GM21786 (cell line): ENCODE results near the gene MUC15.

Experiments used
- ATAC-seq: cut with Tn5 transposase; IDR thresholded peaks from one replicate; pipeline ENCODE4 v1.9.1; 2021; ENCODE audit not compliant: unreplicated experiment

The MUC15 gene

DNA sequence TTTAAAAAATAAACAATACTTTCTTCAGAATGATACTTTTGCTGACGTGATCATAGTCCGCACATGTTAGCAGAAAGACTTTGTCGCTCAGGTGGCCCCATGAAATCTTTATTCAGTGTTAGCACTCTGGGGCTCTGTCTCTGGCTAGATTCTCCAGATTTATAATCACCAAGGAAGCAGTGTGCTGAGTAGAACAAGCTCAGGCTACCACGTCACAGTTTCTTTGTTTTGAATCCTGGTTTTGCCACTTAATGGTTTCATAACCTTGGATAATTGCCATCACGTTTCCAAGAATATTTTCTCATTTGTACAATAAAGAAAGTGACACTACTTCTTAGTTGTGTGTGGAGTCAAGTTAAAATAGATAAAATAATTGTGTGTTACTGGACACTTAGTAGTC is 3.9 kb upstream of the MUC15 start:
- ATAC-seq, result no peak

DNA sequence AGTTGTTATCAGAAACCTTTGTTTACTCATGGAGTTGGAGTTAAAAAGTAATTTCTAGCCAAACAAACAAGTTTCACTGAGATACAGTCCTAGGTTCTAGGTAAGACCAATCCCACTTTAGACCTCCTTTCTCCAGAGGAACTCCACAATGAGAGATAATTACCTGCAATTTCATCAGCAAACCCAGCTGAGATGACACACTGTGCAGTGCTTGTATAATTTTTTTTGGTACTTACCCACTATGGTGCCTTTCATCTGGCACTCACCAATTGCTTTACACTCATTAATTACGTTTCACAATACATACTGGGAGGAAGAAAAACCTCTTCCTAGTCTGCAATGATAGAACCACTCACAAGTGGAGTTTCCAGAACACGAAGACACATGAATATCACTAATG is 1.8 kb upstream of the MUC15 start:
- ATAC-seq, result no peak

DNA sequence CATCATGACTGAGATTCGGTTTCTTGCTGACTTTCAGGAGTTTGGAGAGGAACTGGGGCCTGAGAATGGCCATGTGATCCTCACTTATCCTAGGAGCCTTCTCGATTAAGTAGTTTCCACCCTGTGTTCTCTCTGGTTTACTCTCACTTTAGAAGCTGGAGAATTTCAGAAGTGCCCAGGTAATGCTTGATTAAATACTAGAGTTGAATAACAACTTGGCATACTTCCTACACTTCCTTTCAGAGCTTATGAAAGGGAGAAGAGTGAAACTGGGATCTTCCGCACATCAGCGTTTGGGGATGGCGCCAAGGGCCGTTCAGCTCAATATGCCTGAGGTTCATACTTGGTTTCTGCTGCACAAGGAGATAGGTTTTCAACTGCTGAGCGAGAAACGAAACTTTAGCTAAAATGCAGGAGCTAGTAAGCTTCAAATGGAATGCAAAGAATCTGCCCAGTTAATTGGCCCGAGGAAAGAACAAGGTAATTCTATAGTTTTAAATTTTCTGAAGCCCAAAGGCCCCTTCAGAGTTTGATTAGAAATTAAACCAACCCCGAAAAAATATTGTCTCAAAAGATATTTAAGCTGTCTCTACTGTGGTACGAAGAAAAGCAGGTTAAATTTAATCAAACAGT is 823 bp upstream of the MUC15 start:
- no peak for ATAC-seq

DNA sequence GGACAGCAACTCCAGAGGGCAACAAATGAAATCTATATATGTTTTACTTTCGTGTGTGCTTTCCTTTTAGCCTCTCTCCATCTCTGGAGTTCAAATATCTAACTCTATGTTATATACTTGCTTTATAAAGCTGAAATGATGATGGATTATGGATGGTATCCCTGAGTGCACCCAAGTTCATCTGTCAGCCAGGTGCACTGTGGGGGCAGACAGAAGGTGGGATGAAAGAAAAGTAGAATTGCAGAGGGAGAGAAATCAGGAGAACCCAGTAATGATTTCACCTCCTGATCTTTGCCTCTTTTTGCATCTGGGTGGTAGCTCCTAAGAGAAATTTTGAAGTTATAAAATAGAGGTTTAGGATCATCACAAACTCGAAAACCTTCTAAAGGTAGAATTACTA is 2.4 kb downstream of the MUC15 start:
- ATAC-seq, result no peak

DNA sequence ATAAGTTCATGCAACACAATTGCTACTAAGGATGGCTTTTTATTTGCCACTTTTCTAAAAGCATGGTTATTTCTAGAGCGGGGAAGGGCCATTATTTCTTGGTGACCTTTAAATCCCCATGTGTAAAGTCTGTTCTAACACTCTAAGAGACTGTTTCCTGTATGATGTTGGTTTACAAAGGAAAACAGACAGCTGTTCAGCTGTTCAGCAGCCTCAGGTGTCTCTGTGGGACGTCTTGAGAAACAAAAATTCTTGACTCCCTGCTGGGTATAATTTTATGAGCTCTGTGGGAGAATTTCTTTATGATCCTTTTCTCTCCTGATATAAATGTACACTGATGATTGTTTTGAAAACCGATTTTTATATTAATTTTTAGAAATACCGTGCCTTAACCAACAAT is 13.9 kb downstream of the MUC15 start:
- no peak for ATAC-seq

DNA sequence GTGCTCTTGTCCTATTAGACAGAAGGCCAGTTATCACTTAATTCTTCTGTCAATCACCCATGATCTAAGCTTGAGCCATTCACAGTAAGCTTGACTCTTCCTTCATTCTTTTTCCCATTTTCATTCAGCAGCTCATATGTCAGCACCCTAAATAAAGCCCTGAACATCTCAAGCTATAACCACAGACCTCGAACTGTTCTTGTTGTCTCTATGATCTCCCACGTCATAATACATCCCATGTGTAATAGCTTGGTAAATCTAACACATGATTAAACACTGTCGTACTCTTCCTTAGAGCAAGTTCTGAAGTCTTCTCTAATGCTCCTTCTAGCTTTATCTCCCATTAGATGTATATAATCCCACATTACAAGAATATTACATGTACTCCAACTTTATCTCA is 14.4 kb downstream of the MUC15 start:
- ATAC-seq, result no peak

DNA sequence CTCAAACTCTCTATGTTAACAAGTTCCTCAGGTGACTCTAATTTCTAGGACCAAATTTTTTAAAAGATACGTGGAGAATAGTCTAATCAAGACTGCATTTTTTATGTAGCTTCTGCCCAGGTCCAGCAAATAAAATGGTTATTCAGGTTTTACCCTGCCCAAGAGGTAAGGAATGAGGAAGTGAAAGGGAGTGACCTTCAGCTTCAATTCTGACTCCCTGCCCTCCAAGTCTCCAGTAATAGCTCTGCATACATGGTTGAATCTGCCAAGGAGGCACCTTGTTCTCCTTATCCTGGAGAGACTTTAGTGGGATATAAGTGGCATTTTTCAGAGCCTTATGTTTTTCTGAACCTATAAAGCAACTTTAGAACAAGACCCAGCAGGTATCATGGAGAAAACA is 15.5 kb downstream of the MUC15 start:
- no peak for ATAC-seq

DNA sequence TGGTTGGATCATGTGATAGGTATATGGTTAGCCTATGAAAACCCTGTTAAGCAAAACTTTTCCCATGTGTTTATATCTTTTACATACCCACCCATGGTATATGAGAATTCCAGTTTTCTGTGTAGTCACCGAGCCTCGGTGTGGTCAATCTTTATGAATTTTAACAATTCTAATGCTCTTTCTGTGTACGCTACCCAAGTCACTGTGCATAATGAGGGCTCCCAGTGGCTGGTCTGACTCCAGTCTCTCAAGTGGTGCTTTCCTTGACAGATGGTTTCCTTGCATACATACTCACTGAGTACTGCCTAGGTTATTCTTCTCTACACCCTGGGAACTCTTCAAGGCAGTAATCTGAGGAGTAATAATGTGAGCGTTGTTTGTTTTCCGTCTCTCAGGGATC is 17.6 kb downstream of the MUC15 start:
- no peak for ATAC-seq

DNA sequence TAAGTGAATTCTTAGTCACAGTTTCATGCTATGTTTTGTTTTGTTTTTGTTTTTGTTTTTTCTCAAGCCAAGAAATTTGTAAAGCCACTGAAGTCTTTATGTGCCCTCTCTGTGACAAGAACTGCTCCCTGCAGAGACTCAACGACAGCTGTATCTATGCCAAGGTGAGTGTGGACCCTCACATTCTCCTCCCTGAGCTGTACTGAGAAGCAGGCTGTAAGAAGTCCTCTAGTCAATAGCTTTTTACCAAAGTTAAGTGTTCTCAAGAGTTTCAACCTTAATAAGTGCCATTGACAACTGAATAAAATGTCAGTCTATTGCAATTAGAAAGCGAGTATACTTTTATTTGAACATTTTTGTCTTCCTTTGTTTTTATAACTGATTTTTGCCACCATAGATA is 18.9 kb downstream of the MUC15 start:
- no peak for ATAC-seq

DNA sequence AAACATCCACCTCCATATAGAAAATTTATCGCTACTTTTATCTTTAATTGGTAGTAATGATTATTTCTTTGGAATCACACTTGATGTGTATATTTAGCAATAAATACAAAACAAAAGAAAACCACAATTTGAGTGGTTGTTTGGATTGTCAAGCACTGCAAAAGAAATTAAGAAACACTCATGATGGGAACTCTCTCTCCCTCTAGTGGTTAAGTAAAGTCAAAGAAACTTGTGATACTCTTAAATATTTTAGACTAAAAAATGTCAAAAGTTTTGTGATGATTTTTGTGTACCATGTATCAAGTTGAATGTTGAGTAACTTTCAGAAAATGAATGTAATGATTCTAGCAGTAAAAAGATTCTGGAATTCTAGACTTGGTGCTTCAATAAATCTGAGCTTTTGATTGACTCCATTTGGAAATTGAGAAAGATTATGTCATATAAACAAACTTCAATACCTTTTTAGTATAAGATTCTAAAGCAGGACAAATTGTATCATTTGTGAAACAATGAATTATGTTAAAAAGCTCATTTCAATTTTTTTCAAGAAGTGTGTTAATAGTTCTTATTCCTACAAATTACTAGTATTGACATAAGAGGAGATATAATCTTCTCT is 20.8 kb downstream of the MUC15 start:
- no peak for ATAC-seq

DNA sequence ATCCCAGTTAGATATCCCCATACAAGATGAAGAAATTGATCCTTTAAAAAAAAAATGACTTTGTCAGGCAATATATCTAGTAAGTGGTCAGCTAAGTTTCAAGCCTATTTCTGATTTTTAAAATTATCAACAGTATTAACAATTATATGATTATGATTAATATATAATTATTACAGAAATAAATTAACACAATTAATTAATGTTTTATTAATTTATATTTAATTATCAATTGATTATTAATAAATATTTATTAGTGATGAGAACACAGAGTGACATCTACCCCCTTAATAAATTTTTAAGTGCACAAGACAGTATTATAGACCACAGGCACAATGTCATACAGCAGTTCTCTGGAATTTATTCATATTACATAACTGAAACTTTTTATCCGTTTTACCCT is 22.0 kb downstream of the MUC15 start:
- no peak for ATAC-seq

DNA sequence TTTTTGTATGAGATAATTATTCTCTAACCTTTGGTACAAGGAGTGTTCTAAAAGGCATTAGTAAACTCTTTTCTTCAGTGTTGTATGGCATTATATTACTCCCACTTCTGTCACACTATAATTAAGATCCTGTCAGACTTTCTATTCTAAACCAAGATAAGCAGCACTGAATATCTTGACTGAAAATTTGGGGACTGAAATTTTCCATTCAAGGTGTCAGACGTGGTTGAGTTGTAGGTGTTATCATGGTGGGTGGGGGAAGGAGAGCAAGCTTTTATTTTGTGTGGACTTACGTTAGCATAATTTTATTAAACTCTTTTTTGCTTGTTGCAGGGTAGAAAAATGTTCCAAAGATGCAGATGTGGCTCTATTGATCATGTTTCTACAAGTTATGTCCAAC is 22.9 kb downstream of the MUC15 start:
- ATAC-seq, result no peak

DNA sequence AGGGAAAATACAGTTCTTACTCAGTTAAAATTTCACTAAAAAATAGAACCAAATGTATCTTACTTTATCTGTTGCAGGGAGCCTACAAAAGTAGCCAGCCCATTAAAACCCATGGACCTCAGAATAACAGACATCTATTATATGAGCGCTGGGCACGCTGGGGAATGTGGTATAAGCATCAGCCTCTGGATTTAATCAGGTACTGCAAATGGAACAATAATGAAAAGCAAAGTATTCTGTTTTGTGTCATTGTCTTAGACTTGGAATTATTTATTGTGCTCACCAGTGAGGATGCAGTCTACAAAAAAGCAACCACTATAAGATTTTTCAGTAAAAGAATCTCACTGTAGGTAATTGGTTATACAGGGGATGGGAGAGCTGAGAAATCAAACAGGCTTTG is 30.2 kb downstream of the MUC15 start:
- ATAC-seq, result no peak

DNA sequence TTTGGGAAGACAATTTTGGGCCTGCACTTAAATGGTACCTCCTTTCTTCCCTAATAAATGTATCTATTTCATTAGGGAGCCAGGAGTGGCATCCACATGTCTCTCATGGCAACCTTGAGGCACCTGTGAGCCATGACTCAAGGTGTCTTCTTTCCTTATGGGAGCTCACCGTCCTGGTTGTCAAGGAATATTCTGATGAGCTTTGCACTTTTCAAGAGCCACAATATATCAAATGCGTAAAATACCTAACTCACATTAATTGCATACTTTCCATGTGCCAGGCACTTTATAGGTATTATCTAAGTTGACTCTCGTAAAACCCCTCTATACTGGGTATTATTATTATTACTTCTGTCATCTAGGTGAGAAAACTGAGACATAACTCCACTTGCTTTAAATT is 32.5 kb downstream of the MUC15 start:
- ATAC-seq, result no peak

DNA sequence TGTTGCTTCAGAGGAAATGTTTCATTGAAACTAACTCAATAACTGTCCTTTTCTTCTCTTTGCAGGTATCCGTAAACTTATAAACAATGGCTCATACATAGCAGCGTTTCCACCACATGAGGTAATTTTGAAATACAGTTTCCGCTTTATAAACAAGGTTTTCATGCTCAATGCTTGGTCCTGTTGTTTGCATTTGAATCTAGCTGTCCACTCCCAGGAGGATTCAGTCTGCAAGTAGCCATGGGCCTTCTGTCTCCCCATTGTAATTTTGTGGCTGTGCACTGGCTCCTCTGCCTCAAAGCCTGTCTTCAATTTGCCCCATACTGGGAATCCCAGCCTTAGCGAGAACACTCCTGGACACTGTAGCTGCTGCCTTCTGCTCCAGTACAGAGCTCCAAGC is 34.7 kb downstream of the MUC15 start:
- no peak for ATAC-seq

DNA sequence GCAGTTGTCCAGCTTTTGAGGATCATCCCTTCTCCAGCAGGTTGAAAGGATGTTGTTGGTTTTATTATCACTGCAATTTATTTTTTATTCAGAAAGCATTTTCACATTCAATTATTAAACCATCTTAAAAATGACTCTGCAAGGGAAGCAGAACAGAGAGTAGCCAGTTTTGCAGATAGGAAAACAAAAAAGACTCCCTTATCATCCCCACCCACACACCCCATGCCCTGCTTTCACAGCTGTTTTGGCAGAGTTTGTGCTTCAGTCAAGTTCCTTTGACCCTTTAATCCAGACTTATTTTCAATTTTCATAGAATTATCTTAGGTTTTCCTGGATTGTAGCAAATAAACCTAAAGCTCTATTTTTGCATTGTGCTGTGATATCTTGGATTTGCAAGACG is 44.4 kb downstream of the MUC15 start:
- no peak for ATAC-seq

DNA sequence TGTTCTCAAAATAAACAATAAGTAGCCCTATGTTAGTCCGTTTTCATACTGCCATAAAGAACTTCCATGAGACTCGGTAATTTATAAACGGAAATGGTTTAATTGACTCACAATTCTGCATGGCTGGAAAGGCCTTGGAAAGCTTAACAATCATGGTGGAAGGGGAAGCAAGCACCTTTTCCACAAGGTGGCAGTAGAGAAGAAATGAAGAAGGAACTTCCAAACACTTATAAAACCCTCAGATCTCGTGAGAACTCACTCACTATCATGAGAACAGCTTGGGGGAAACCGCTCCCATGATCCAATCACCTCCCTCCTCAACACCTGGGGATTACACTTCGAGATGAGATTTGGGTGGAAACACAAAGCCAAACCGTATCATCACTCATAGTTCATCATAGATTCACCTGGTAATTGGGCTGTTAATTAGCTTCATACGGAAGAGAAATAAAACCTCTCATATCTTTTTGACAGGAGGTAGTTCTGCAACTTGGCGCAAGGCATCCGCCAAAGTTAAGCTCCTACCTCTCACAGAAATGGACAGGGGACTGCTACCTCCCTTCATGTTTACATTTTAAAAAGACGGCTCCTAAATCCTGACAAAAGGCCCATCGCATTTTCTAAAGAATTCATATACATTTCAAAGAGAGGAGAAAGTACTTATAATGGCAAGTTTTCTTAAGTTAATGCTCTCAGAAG is 49.0 kb downstream of the MUC15 start:
- ATAC-seq, result no peak

DNA sequence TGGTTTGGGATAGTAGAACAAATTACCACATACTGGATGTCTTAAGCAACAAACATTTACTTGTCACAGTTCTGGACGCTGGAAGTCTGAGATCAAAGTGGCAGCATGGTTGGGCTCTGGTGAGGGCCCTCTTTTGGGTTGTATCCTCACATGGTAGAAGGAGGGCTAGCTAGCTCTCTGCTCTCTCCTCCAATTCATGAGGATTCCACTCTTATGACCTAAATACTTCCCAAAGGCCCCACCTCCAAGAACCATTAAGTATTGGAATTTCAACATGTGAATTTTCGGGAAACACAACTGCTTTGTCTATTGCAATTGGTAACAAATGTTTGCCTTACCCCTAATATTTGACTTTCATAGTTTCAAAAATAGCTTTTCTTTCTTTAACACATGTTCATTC is 52.6 kb downstream of the MUC15 start:
- ATAC-seq, result no peak

DNA sequence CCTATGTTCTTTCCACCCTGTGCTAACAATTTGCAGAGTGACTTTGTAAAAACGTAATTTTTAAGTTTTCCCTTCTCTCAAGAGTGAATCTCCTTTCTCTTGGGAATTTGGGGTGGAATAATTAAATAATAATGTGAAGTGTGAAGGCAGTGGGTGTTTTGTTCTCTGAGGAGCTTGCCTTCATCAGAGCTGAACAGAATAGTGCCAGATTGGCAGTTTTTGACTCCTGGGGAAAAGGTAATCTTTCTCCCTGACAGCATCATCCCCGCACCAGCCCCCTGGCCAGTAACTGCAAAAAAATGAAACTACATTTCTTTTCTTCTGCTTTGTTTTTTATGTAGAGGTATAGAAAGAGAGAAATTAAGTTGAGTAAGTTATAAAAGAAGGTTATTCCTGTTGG is 59.9 kb downstream of the MUC15 start:
- no peak for ATAC-seq

DNA sequence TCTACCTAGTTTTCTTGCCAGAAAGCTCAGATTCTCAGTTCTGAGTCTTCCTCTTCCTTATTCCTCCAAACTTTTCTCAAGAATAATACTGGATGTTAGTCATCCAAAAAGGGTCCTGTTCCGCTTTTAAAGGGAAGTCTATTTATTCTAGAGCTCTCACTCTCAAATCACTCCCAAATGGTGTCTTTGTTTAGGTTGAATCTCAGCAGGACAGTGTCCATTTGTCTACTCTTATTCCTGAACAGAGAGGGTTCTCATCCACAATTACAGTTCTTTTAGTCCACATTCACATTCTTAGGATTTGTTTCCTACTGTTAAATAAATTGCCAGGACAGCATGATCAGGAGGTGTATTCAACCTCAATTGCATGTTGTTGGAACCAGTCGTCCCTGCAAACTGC is 61.3 kb downstream of the MUC15 start:
- ATAC-seq, result no peak

DNA sequence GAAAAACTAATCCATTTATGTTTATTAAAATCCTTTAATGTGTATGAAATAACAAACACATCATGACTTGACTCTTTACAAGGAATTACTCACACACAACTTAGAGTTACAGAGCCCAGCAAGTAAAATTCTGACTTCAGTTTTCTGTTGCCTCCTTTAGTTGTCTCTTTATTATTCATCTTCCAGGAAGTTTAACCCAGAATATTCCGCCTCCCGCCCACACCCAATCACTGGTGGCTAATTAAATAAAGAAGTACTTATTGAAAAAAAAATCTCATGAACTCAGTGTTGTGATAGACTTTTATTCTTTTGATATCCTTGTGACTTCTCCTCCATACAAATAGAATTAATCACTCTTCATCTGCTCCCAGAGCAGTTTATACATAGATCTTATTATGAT is 61.9 kb downstream of the MUC15 start:
- no peak for ATAC-seq
